ENCODE results near the gene PTPRR. TPM values are rescaled to one million over a fixed set of nuclear protein-coding genes. Genes with fewer than 3 reads are reported as not detected.

PTPRR gene
- total and polyA plus RNA-seq, 12 donors = 0.20 to 1.7 (median 0.74) TPM

DNA sequence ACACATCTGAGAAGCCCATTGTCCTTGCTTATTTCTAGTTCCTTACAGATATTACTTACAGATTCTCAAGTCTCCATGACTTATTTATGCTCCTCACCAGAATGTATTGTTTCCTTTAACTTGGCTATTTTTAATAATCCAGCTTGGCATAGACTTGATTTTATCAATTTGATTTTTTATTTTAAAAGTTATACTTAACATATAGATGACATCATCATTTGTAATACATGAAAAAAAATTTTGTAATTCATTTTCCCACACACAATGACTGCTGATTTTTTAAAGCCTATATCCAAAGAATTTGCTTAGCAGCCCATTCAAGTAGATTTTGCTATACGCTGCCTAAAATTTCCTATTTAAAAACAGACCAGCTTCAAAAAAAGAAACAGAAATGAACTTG lies 39.8 kb downstream of the PTPRR start:
- no peak for DNase-seq
- no peak for ATAC-seq
- no peaks in the 10 kb centered on the region for H3K27me3 ChIP-seq
- intact Hi-C loops (cut with DNase I) = no loop called here
- TF ChIP-seq, protein P1, sequence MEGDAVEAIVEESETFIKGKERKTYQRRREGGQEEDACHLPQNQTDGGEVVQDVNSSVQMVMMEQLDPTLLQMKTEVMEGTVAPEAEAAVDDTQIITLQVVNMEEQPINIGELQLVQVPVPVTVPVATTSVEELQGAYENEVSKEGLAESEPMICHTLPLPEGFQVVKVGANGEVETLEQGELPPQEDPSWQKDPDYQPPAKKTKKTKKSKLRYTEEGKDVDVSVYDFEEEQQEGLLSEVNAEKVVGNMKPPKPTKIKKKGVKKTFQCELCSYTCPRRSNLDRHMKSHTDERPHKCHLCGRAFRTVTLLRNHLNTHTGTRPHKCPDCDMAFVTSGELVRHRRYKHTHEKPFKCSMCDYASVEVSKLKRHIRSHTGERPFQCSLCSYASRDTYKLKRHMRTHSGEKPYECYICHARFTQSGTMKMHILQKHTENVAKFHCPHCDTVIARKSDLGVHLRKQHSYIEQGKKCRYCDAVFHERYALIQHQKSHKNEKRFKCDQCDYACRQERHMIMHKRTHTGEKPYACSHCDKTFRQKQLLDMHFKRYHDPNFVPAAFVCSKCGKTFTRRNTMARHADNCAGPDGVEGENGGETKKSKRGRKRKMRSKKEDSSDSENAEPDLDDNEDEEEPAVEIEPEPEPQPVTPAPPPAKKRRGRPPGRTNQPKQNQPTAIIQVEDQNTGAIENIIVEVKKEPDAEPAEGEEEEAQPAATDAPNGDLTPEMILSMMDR (IDR thresholded peaks at IDR 0.05) = no peak
- 90 to 97% methylated on average over 1 of the region's 1 CpG for WGBS, 2 donors
- no peak overlapping the region for H3K27ac ChIP-seq
- H3K4me3 ChIP-seq = no peak overlapping the region
- no peaks in the 10 kb centered on the region for H3K36me3 ChIP-seq
- H3K4me1 ChIP-seq = no peaks in the 10 kb centered on the region
- H3K9me3 ChIP-seq = peaks cover 0 to 10% (median 0%) of the 10 kb centered on the region in 11 donors

DNA sequence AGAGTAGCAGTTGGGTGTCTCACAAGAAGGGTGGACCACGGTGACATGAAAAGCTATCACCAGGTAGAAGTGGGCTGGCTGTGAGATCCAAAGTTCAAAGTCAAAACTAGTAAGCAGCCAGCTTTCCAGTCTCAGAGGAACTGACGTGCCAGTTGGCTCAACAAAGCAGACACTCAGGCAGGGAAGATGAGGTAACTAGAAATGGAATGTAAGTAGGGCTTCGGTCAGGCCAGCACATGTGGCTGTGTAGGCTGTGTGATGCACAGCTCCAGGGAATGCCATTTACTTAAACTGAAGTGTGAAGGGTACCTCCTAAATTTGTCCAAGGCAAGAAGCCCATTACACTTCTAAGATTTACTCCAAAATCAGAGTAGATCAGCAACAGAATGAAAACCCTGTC lies 43.6 kb downstream of the PTPRR start:
- ATAC-seq (peak in 1 of 8 donors; percentile 47), DNase-seq (no peak)
- H3K36me3 ChIP-seq = no peaks in the 10 kb centered on the region
- H3K27me3 ChIP-seq = no peaks in the 10 kb centered on the region
- peaks cover 0 to 10% (median 0%) of the 10 kb centered on the region in 11 donors for H3K9me3 ChIP-seq
- no peak overlapping the region for H3K4me3 ChIP-seq
- TF ChIP-seq, protein P1 (IDR thresholded peaks at IDR 0.05) = no peak
- no peaks in the 10 kb centered on the region for H3K4me1 ChIP-seq
- 12 to 24% methylated on average over 3 of the region's 3 CpGs for WGBS, 2 donors
- H3K27ac ChIP-seq = no peak overlapping the region
- intact Hi-C loops (cut with DNase I) = no loop called here

DNA sequence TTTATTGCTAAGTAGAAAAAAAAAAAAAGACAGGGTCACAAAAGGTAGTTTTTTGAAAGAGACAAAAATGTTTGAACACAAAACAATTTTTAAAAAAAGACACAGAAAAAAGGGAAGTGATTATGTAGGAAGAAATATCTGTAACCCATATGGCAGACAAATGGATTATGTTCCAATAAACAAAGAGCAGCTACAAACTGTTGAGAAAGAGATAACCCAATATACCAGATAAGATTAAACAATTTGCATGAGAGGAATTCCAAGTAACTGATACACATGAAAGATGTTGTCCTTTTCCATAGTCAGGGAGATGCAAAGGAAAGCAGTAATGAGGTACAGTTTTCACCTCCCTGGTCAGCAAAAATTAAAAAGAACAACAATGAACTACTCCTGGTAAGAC lies 44.9 kb downstream of the PTPRR start:
- TF ChIP-seq, protein P1 (IDR thresholded peaks at IDR 0.05) = no peak

DNA sequence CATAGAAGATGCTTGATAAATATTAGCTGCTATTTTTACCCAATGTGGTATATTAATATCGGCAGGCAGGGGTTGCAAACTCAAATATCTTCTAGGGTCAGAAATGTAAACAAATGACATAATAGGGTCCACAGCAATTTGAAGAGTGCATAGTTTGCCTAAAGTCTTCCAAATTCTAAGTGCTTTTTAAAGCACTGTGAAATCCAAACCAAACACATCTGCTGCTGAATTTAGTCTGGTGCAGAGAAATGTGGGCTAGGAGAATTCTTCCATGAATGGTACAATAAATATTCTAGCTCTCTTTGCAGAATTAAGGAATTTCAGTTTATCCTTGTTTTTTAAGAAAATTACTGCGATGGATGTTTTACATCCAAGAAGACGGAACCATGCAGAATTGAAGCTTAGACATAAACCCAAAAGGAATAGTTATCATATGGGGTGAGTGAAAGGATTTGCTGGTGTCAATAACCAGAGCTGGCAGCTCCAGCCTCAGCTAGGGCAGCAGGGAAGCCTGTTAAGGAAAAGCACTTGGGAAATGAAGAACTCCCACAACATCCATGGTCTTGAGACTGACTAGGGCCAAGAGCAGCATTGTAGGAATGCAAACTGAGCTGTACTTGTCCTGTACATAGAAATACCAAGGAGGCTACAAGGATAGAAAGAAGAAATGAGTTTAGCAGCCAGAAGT lies 65.5 kb downstream of the PTPRR start:
- no peak for ATAC-seq
- intact Hi-C loops (cut with DNase I) = loop anchor here in 3 of 10 donors (5.0 to 10.0 kb wide), 2 partner anchors 123 to 980 kb away; no protein-coding TSS in a partner anchor
- H3K27me3 ChIP-seq = no peaks in the 10 kb centered on the region
- no peak overlapping the region for H3K4me3 ChIP-seq
- H3K9me3 ChIP-seq = peaks cover 0 to 5% (median 0%) of the 10 kb centered on the region in 11 donors
- no peak overlapping the region for H3K27ac ChIP-seq
- no peaks in the 10 kb centered on the region for H3K36me3 ChIP-seq
- TF ChIP-seq, protein P1 (IDR thresholded peaks at IDR 0.05) = no peak
- no peaks in the 10 kb centered on the region for H3K4me1 ChIP-seq
- 79 to 85% methylated on average over 3 of the region's 3 CpGs for WGBS, 2 donors
- DNase-seq = no peak

More for the DNA sequence above, 44.9 kb downstream of the PTPRR start:
- intact Hi-C loops (cut with DNase I) = no loop called here
- Histone ChIP-seq H3K36me3 (no peaks in the 10 kb centered on the region), H3K4me1 (no peaks in the 10 kb centered on the region), H3K9me3 (peaks cover 0 to 10% (median 0%) of the 10 kb centered on the region in 11 donors), H3K4me3 (no peak overlapping the region), H3K27me3 (no peaks in the 10 kb centered on the region), H3K27ac (no peak overlapping the region)
- ATAC-seq = no peak
- DNase-seq = no peak

Measured in heart right ventricle (tissue), 16 donors.